Keratinocyte (primary cell): ENCODE results near the gene IFT122. TPM values are rescaled to one million over a fixed set of nuclear protein-coding genes. Genes with fewer than 3 reads are reported as not detected.
"Not testable (repeated sequence)": the region's sequence is repeated elsewhere in the genome, so short reads cannot be mapped to it uniquely, and the experiment has no call there.

ENCODE experiments used
- DNase-seq: peaks from one replicate; pipeline ENCODE4 v3.0.0-alpha.2; 2011; ENCODE audit warnings: low read depth, missing footprints, low spot score
- FAIRE-seq: peaks from 2 replicates; lab custom pipeline; 2011; peaks lifted over from hg19 to GRCh38; lab: Jason Lieb, UNC
- H2AFZ ChIP-seq: 2 replicates; pipeline ENCODE4 v1.6.0; 2012; ENCODE audit warnings: low read length, control low read depth, inconsistent platforms; ENCODE audit not compliant: control insufficient read depth
- H3K27ac ChIP-seq: 2 replicates; pipeline ENCODE4 v1.5.1; 2011; ENCODE audit warnings: low read length; ENCODE audit not compliant: control insufficient read depth, insufficient read depth
- H3K27me3 ChIP-seq: 3 replicates; pipeline ENCODE4 v1.6.0; 2011; ENCODE audit warnings: low read length; ENCODE audit not compliant: control insufficient read depth, insufficient read depth; ENCODE audit errors: extremely low read depth
- H3K36me3 ChIP-seq, 2 experiments: 2 replicates in 1 of 2; 3 replicates in 1 of 2; pipeline ENCODE4 v1.5.1; 2011; ENCODE audit warnings: low read length in 2 of 2, mild to moderate bottlenecking in 1 of 2; ENCODE audit not compliant: control insufficient read depth in 2 of 2, insufficient read depth in 2 of 2; ENCODE audit errors: extremely low read depth in 1 of 2
- H3K4me1 ChIP-seq: 3 replicates; pipeline ENCODE4 v1.5.1; 2011; ENCODE audit warnings: low read length; ENCODE audit not compliant: control insufficient read depth, insufficient read depth; ENCODE audit errors: extremely low read depth
- H3K4me2 ChIP-seq: 3 replicates; pipeline ENCODE4 v1.6.0; 2011; ENCODE audit warnings: low read depth, low read length; ENCODE audit not compliant: control insufficient read depth, insufficient read depth; ENCODE audit errors: extremely low read depth
- H3K4me3 ChIP-seq, 3 experiments: fragments of 200-600 bp in 1 of 3; sonication (generic) in 1 of 3; 2 replicates in 2 of 3; 3 replicates in 1 of 3; pipeline ENCODE4 v1.5.1; 2011 to 2016; ENCODE audit warnings: low read length in 3 of 3, mild to moderate bottlenecking in 3 of 3, control low read depth in 2 of 3, inconsistent platforms in 1 of 3, low read depth in 1 of 3, mixed read lengths in 1 of 3, mixed run types in 1 of 3, moderate library complexity in 1 of 3; ENCODE audit not compliant: control insufficient read depth in 2 of 3, insufficient read depth in 2 of 3; ENCODE audit errors: extremely low read depth in 1 of 3
- H3K79me2 ChIP-seq: 2 replicates; pipeline ENCODE4 v1.6.0; 2012; ENCODE audit warnings: low read length; ENCODE audit not compliant: control insufficient read depth, insufficient read depth
- H3K9ac ChIP-seq: 3 replicates; pipeline ENCODE4 v1.6.0; 2011; ENCODE audit warnings: low read length; ENCODE audit not compliant: control insufficient read depth, insufficient read depth; ENCODE audit errors: extremely low read depth
- H3K9me1 ChIP-seq: 3 replicates; pipeline ENCODE4 v1.6.0; 2011; ENCODE audit warnings: low read length; ENCODE audit not compliant: control insufficient read depth, insufficient read depth; ENCODE audit errors: extremely low read depth
- H3K9me3 ChIP-seq: 2 replicates; pipeline ENCODE4 v1.5.1; 2012; ENCODE audit warnings: low read depth, low read length; ENCODE audit not compliant: control insufficient read depth
- H4K20me1 ChIP-seq: 3 replicates; pipeline ENCODE4 v1.6.0; 2011; ENCODE audit warnings: low read length; ENCODE audit not compliant: control insufficient read depth, insufficient read depth; ENCODE audit errors: extremely low read depth
- CTCF ChIP-seq, 3 experiments: IDR thresholded peaks in 1 of 3; conservative IDR thresholded peaks in 1 of 3; optimal IDR thresholded peaks in 1 of 3; 2 replicates in 2 of 3; 3 replicates in 1 of 3; pipeline versions ENCODE3 to v1.5.1; 2011; ENCODE audit warnings: low read length in 3 of 3, mild to moderate bottlenecking in 3 of 3, moderate library complexity in 2 of 3, control low read depth in 1 of 3, inconsistent platforms in 1 of 3; ENCODE audit not compliant: insufficient read depth in 2 of 3; ENCODE audit errors: extremely low read depth in 1 of 3
- EZH2 ChIP-seq: IDR thresholded peaks from one replicate; pipeline ENCODE4 v1.6.1; 2012; ENCODE audit warnings: inconsistent platforms, mild to moderate bottlenecking, low read length, moderate library complexity
- dilution Hi-C: fragments of 300-500 bp; cut with MboI; formaldehyde crosslinking; loops from one replicate; pipeline ENCODE4 v1.7.0; 2020; ENCODE audit warnings: low sequenced_read_pairs; ENCODE audit not compliant: extremely low pct_ligation_motif_present
- polyA plus RNA-seq, 5 experiments: library from polyadenylated mRNA; depleted of rRNA in 3 of 5; stranded (reverse) in 3 of 5; stranded (forward) in 1 of 5; unstranded in 1 of 5; fragments of >200 nt; gene quantifications; 1 replicate in 1 of 5; 2 replicates in 3 of 5; 3 replicates in 1 of 5; pipeline versions ENCODE4 v1.2.1 to v1.2.3, GENCODE V29; 2011 to 2012; ENCODE audit warnings: missing spikeins in 2 of 5, low read depth in 1 of 5, low replicate concordance in 1 of 5

IFT122 gene
- polyA plus RNA-seq, 1 donor (not counting 4 experiments of a cell fraction or from before 2014, with no cell fraction given), result 7.1 TPM

- H3K79me2 ChIP-seq, result no peaks in the 10 kb centered on the region
- no peaks in the 10 kb centered on the region for H3K36me3 ChIP-seq
- no peak overlapping the region for H3K4me2 ChIP-seq
- no peak overlapping the region for H3K4me3 ChIP-seq
- no peak overlapping the region for H2AFZ ChIP-seq
- dilution Hi-C loops, result no loop called here
- H3K9ac ChIP-seq, result no peak overlapping the region
- H3K9me3 ChIP-seq, result no peaks in the 10 kb centered on the region
- FAIRE-seq (no peak), DNase-seq (no peak)
- H4K20me1 ChIP-seq, result no peaks in the 10 kb centered on the region
- H3K27me3 ChIP-seq, result no peaks in the 10 kb centered on the region
- H3K27ac ChIP-seq, result no peak overlapping the region
- TF ChIP-seq EZH2 (no peak), CTCF (optimal IDR thresholded peaks at IDR 0.05 in 1 of 3, IDR thresholded peaks at IDR 0.05 in 1 of 3, conservative IDR thresholded peaks at IDR 0.05 in 1 of 3; ENCODE audit: extremely low read depth in 1 of 3, insufficient read depth in 2 of 3, low read length in 3 of 3) (no peak)
- no peaks in the 10 kb centered on the region for H3K9me1 ChIP-seq
- no peaks in the 10 kb centered on the region for H3K4me1 ChIP-seq
Observed at GRCh38 chr3:129543999-129544398, 104.0 kb downstream of the IFT122 start.

GRCh38 chr3:129545951-129546350, 105.9 kb downstream of the IFT122 start:
- H3K4me1 ChIP-seq, H2AFZ ChIP-seq, H3K4me3 ChIP-seq, H3K79me2 ChIP-seq, DNase-seq, H4K20me1 ChIP-seq, H3K9me3 ChIP-seq, H3K27me3 ChIP-seq, dilution Hi-C loops, H3K4me2 ChIP-seq, FAIRE-seq, H3K36me3 ChIP-seq, H3K9me1 ChIP-seq, H3K27ac ChIP-seq, H3K9ac ChIP-seq: not testable (repeated sequence)

- Histone ChIP-seq H3K9me3 (no peaks in the 10 kb centered on the region), H3K9ac (no peak overlapping the region), H3K27ac (no peak overlapping the region), H3K4me3 (no peak overlapping the region), H2AFZ (no peak overlapping the region), H3K79me2 (no peaks in the 10 kb centered on the region), H3K4me1 (no peaks in the 10 kb centered on the region), H3K9me1 (no peaks in the 10 kb centered on the region), H3K36me3 (no peaks in the 10 kb centered on the region), H4K20me1 (no peaks in the 10 kb centered on the region), H3K4me2 (no peak overlapping the region), H3K27me3 (no peaks in the 10 kb centered on the region)
- dilution Hi-C loops, result no loop called here
- no peak for TF ChIP-seq EZH2
- no peak for TF ChIP-seq CTCF (optimal IDR thresholded peaks at IDR 0.05 in 1 of 3, IDR thresholded peaks at IDR 0.05 in 1 of 3, conservative IDR thresholded peaks at IDR 0.05 in 1 of 3; ENCODE audit: extremely low read depth in 1 of 3, insufficient read depth in 2 of 3, low read length in 3 of 3)
- FAIRE-seq (no peak), DNase-seq (no peak)
Observed at GRCh38 chr3:129547241-129547640, 107.2 kb downstream of the IFT122 start.
